ENCODE data around the gene RSRC1.

RSRC1 gene

DNA sequence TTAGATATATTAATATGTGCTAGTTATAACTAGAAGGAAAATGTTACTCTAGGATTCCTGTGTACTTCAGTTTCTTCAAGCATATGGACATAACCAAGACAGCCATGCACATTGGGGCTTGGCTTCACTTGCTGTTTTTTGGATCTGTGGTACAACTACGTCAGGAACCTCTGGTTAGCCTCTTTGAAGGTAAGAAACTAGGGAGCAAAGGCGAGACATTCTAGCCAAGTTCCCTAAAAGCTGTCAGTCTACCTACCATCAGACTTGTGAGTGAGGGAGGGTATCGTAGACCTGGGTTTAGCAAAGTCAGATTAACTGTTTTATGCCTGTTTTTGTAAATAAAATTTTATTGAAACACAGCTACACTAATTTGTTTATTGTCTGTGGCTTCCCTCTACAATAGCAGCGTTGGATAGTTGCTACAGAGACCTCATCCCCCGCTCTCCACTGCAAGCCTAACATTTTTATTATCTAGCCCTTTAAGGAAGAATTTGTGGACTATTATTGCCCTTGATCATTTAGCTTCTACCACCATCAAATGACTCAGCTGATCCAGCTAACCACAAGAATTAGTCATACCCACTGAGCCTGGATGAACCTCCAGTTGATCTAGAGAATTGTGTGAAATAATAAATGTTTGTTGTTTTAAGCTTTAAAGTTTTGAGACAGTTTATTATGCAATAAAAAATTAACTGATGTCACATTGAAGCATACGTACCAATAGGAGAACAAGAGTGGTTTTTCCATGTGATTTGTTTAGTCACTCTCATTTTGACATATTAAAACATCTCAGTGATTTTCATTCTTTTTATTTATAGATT, 58.1 kb downstream of the RSRC1 start:
- H3F3A ChIP-seq (ENCODE audit: insufficient read depth, low read length): no peaks in the 10 kb centered on the region
- no peak overlapping the region for H3K27ac ChIP-seq (ENCODE audit: low read depth, low read length, poor library complexity, severe bottlenecking)
- no peak for TF ChIP-seq EZH2 (IDR thresholded peaks at IDR 0.05; ENCODE audit: borderline replicate concordance, low read length)
- TF ChIP-seq, protein P1, sequence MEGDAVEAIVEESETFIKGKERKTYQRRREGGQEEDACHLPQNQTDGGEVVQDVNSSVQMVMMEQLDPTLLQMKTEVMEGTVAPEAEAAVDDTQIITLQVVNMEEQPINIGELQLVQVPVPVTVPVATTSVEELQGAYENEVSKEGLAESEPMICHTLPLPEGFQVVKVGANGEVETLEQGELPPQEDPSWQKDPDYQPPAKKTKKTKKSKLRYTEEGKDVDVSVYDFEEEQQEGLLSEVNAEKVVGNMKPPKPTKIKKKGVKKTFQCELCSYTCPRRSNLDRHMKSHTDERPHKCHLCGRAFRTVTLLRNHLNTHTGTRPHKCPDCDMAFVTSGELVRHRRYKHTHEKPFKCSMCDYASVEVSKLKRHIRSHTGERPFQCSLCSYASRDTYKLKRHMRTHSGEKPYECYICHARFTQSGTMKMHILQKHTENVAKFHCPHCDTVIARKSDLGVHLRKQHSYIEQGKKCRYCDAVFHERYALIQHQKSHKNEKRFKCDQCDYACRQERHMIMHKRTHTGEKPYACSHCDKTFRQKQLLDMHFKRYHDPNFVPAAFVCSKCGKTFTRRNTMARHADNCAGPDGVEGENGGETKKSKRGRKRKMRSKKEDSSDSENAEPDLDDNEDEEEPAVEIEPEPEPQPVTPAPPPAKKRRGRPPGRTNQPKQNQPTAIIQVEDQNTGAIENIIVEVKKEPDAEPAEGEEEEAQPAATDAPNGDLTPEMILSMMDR (IDR thresholded peaks at IDR 0.05; ENCODE audit: low read length): no peak
- no peak overlapping the region for H3K4me2 ChIP-seq (ENCODE audit: low read length)
- no peak overlapping the region for H2AFZ ChIP-seq (ENCODE audit: low read length)
- no peak overlapping the region for H3K4me3 ChIP-seq (ENCODE audit: low read depth, low read length, poor library complexity, severe bottlenecking)
- H3K79me2 ChIP-seq (ENCODE audit: insufficient read depth, low read length): peaks cover 11% of the 10 kb centered on the region; the same call in 1 of the 2 replicates
- no peaks in the 10 kb centered on the region for H3K9me2 ChIP-seq (ENCODE audit: low read depth, low read length)
- no peaks in the 10 kb centered on the region for H4K20me1 ChIP-seq (ENCODE audit: insufficient read depth, low read length)
- no peaks in the 10 kb centered on the region for H3K9me3 ChIP-seq (ENCODE audit: low read length)
- H3K27me3 ChIP-seq (ENCODE audit: insufficient read depth, low read length): no peaks in the 10 kb centered on the region
- H3K9ac ChIP-seq (ENCODE audit: low read length): no peak overlapping the region
- H3K4me1 ChIP-seq (ENCODE audit: insufficient read depth, low read length, severe bottlenecking): no peaks in the 10 kb centered on the region
- peaks cover 5% of the 10 kb centered on the region; the same call in 1 of the 2 replicates for H3K36me3 ChIP-seq (ENCODE audit: insufficient read depth, low read length)

DNA sequence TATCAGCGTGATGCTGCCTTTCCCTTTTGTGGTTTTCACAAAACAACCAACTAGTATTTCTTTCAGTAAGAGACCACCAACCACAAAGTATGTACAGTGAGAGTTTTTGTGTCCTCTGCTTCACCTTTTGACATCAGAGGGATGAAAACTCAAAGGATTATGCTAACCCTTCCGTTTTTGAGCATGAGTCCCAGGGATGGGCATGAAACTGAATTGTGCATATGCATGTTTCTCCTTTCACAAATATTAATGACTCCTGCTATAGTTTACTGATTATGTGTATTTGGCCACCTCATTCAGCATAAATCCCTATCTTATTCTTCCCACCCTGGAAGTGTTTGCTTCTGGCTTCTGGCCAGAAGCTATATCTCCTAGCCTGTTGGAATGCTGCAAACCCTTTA, 59.2 kb downstream of the RSRC1 start:
- peaks cover 5% of the 10 kb centered on the region; the same call in 1 of the 2 replicates for H3K36me3 ChIP-seq (ENCODE audit: insufficient read depth, low read length)
- no peak overlapping the region for H2AFZ ChIP-seq (ENCODE audit: low read length)
- H3K9me2 ChIP-seq (ENCODE audit: low read depth, low read length): no peaks in the 10 kb centered on the region
- H3K79me2 ChIP-seq (ENCODE audit: insufficient read depth, low read length): peaks cover 6% of the 10 kb centered on the region; the same call in 1 of the 2 replicates
- no peak overlapping the region for H3K27ac ChIP-seq (ENCODE audit: low read depth, low read length, poor library complexity, severe bottlenecking)
- H3K9ac ChIP-seq (ENCODE audit: low read length): no peak overlapping the region
- no peak overlapping the region for H3K4me3 ChIP-seq (ENCODE audit: low read depth, low read length, poor library complexity, severe bottlenecking)
- TF ChIP-seq EZH2 (IDR thresholded peaks at IDR 0.05; ENCODE audit: borderline replicate concordance, low read length): no peak
- TF ChIP-seq, protein P1 (IDR thresholded peaks at IDR 0.05; ENCODE audit: low read length): no peak
- no peaks in the 10 kb centered on the region for H4K20me1 ChIP-seq (ENCODE audit: insufficient read depth, low read length)
- H3K4me1 ChIP-seq (ENCODE audit: insufficient read depth, low read length, severe bottlenecking): no peaks in the 10 kb centered on the region
- no peaks in the 10 kb centered on the region for H3F3A ChIP-seq (ENCODE audit: insufficient read depth, low read length)
- H3K27me3 ChIP-seq (ENCODE audit: insufficient read depth, low read length): no peaks in the 10 kb centered on the region
- H3K4me2 ChIP-seq (ENCODE audit: low read length): no peak overlapping the region
- no peaks in the 10 kb centered on the region for H3K9me3 ChIP-seq (ENCODE audit: low read length)

DNA sequence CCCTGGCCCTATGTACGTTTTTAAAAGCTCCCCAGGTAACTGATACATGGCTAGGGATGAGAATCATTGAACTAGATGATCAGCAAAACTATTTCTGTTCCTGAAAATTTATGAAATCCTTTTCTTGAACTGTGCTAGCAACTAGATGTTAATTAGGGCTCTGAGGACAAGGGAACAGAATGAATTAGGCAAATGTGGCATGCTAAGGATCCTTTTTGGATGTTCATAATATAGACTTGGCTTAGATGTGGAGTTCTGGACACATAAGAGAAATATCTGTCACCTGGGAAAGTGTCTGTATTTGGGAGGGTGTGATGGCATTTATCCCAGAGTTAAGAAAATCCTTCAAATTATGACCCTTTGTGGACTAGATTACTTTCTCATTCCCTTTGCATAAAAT, 71.2 kb downstream of the RSRC1 start:
- Histone ChIP-seq H3K4me2 (ENCODE audit: low read length) (no peak overlapping the region), H3K4me3 (ENCODE audit: low read depth, low read length, poor library complexity, severe bottlenecking) (no peak overlapping the region), H3K27ac (ENCODE audit: low read depth, low read length, poor library complexity, severe bottlenecking) (no peak overlapping the region), H3K9me2 (ENCODE audit: low read depth, low read length) (no peaks in the 10 kb centered on the region), H4K20me1 (ENCODE audit: insufficient read depth, low read length) (no peaks in the 10 kb centered on the region), H2AFZ (ENCODE audit: low read length) (no peak overlapping the region), H3F3A (ENCODE audit: insufficient read depth, low read length) (0 out of 2 replicates have a peak, but pooled peaks cover 3% of the 10 kb centered on the region), H3K27me3 (ENCODE audit: insufficient read depth, low read length) (no peaks in the 10 kb centered on the region), H3K4me1 (ENCODE audit: insufficient read depth, low read length, severe bottlenecking) (no peaks in the 10 kb centered on the region), H3K9me3 (ENCODE audit: low read length) (no peaks in the 10 kb centered on the region), H3K79me2 (ENCODE audit: insufficient read depth, low read length) (0 out of 2 replicates have a peak, but pooled peaks cover 4% of the 10 kb centered on the region), H3K36me3 (ENCODE audit: insufficient read depth, low read length) (no peaks in the 10 kb centered on the region), H3K9ac (ENCODE audit: low read length) (no peak overlapping the region)
- TF ChIP-seq, protein P1 (IDR thresholded peaks at IDR 0.05; ENCODE audit: low read length): no peak
- TF ChIP-seq EZH2 (IDR thresholded peaks at IDR 0.05; ENCODE audit: borderline replicate concordance, low read length): no peak
